Tibial artery (tissue), 4 donors: Measurements from ENCODE around the gene CAMKK2.

Experiments used
- DNase-seq, 2 donors: peaks; one replicate each; pipeline ENCODE4 v3.0.0-alpha.2; 2019
- H3K27ac ChIP-seq, 2 donors: fragments of 200-600 bp; sonication (generic) in 1 of 2; 1 replicate in 1 of 2; 2 replicates in 1 of 2; pipeline ENCODE4 v1.5.1; 2018 to 2019; ENCODE audit warnings: mild to moderate bottlenecking in 1 of 2
- H3K27me3 ChIP-seq, 2 donors: fragments of 200-600 bp; sonication (generic) in 1 of 2; one replicate each; pipeline versions ENCODE4 v1.5.1 to v1.6.0; 2016 to 2019
- H3K36me3 ChIP-seq, 3 donors: fragments of 200-600 bp; sonication (generic) in 2 of 3; one replicate each; pipeline ENCODE4 v1.5.1; 2016 to 2019; ENCODE audit warnings: mild to moderate bottlenecking in 2 of 3
- H3K4me1 ChIP-seq, 4 donors: fragments of 200-600 bp; sonication (generic) in 2 of 4; 1 replicate in 3 of 4; 2 replicates in 1 of 4; pipeline ENCODE4 v1.5.1; 2016 to 2019
- H3K4me3 ChIP-seq, 2 donors: fragments of 200-600 bp; sonication (generic) in 1 of 2; 1 replicate in 1 of 2; 2 replicates in 1 of 2; pipeline ENCODE4 v1.5.1; 2018 to 2019; ENCODE audit warnings: mild to moderate bottlenecking in 2 of 2
- H3K9me3 ChIP-seq, 3 donors: fragments of 200-600 bp; sonication (generic) in 1 of 3; one replicate each; pipeline ENCODE4 v1.5.1; 2016 to 2019
- intact Hi-C: fragments of 100-400 bp; cut with DNase I; formaldehyde crosslinking; loops from one replicate; pipeline ENCODE4 v1.15.0; 2023; ENCODE audit warnings: low total_unique reads
- TF ChIP-seq, protein P1 (sequence below), 2 experiments: fragments of 200-600 bp in 1 of 2; fragments of 450-650 bp in 1 of 2; IDR thresholded peaks; one replicate each; pipeline ENCODE4 v1.5.1; 2017 to 2019; ENCODE audit warnings: antibody characterized with exemption in 2 of 2, mild to moderate bottlenecking in 1 of 2, moderate library complexity in 1 of 2

Gene CAMKK2

DNA sequence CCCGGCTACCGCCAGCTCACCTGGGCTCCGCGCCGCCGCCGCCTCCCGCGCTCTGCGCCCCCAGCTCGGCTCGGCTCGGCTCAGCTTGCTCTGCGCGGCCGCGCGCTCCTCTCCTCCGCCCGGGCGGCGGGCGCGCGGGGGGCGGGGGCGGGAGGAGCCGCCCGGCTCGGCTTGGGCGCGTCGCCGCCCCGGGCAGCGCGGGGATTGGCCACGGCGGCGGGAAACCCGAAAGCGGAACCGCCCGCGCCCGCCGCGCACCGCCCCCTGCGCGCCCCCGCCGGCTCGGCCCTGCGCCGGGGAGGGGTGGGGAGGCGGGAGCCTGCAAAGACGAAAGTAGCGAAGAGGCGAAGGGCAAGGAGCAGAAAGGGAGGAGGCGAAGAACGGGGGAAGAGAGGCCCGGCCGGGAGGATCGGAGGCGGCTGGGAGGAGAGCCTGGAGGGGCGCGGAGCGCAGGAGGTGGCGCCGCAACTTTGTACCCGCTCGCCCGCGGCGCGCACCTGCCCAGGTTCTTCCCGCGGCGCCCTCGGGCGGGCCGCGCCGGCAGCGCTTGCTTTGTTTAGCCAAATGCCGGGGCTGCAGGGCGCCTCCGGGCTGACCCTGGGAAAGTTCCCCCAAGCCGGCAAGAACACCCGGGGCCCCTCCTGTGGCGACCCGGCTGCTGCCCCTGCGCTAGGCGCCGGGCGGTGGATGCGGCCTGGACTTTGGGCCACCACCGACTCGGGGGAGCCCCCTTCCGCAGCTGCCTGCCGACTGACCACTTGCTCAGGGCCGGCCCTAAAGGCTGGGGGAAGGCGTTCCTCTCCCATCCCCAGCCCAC is at the start of gene CAMKK2:
Gene CAMKK2, minus strand, starts transcription at position 92 of the 817 bp plus-strand sequence. CDS start 22,183 bp downstream, outside the sequence.
- intact Hi-C loops: no loop called here
- peak within 1 kb of the TSS; percentile 79 to 82 for H3K27ac ChIP-seq
- TF ChIP-seq, protein P1, sequence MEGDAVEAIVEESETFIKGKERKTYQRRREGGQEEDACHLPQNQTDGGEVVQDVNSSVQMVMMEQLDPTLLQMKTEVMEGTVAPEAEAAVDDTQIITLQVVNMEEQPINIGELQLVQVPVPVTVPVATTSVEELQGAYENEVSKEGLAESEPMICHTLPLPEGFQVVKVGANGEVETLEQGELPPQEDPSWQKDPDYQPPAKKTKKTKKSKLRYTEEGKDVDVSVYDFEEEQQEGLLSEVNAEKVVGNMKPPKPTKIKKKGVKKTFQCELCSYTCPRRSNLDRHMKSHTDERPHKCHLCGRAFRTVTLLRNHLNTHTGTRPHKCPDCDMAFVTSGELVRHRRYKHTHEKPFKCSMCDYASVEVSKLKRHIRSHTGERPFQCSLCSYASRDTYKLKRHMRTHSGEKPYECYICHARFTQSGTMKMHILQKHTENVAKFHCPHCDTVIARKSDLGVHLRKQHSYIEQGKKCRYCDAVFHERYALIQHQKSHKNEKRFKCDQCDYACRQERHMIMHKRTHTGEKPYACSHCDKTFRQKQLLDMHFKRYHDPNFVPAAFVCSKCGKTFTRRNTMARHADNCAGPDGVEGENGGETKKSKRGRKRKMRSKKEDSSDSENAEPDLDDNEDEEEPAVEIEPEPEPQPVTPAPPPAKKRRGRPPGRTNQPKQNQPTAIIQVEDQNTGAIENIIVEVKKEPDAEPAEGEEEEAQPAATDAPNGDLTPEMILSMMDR (IDR thresholded peaks at IDR 0.05): no peak
- no peaks in the 10 kb centered on the region for H3K27me3 ChIP-seq
- peak; percentile 76 to 89 for DNase-seq
- H3K9me3 ChIP-seq: no peaks in the 10 kb centered on the region
- H3K4me1 ChIP-seq: peaks cover 0 to 26% (median 16%) of the 10 kb centered on the region in 4 donors
- H3K4me3 ChIP-seq: peak within 1 kb of the TSS; percentile 87 to 96
- peaks cover 0 to 7% (median 0%) of the 10 kb centered on the region in 3 donors for H3K36me3 ChIP-seq

DNA sequence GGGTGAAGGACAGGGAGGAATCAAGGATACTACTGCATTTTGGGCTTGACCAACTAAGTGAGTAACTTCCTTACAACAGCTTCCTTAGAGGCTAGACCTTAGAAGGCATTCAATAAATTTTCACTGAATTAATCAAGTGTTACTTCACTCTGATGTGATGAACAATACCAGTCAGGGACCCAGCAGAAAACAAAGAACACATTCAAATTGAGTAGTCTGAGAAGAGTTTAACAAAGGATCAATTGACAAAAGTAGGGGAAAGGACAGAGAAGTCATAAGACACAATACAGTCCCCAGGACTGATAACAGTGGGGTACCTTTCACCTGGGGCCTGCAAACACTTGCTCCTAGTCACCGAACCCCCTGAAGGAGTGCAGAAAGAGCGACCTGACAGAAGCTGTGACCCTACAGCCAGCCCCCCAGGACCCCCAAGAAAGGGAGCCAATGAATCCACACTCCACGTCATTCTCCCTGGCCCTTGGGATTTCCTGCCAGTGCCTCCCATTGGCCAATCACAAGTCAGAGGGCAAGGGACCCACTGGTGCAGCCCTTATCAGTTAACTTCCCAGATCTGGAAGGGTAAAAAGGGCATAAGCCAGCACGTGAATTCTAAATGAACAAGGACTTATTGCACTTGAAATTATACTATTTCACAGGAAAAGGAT is 48.8 kb upstream of the CAMKK2 start:
- Histone ChIP-seq H3K27ac (no peak overlapping the region), H3K36me3 (peaks cover 61 to 71% (median 65%) of the 10 kb centered on the region in 3 donors), H3K4me3 (no peak overlapping the region), H3K4me1 (peaks cover 0 to 7% (median 0%) of the 10 kb centered on the region in 4 donors), H3K27me3 (no peaks in the 10 kb centered on the region), H3K9me3 (no peaks in the 10 kb centered on the region)
- intact Hi-C loops: no loop called here
- TF ChIP-seq, protein P1 (IDR thresholded peaks at IDR 0.05): no peak
- no peak for DNase-seq

DNA sequence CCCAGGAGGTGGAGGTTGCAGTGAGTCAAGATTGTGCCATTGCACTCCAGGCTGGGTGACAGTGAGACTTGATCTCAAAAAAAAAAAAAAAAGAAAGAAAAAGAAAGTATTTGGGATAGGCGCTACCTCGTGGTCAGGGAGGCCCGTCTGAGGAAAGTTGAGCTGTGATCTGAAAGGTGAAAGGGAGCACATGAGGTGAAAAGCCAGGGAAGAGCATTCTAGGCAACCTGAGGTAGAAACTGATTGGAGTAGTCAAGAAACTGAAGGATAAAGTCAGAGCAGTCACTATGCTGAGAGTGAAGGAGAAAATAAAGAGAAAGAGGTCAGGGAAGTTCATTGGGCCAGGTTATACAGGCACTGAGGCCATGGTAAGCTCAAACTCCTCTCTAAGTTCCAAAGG is 48.0 kb upstream of the CAMKK2 start:
- Histone ChIP-seq H3K4me3 (no peak overlapping the region), H3K36me3 (peaks cover 63 to 78% (median 65%) of the 10 kb centered on the region in 3 donors), H3K27me3 (no peaks in the 10 kb centered on the region), H3K27ac (no peak overlapping the region), H3K9me3 (no peaks in the 10 kb centered on the region), H3K4me1 (no peaks in the 10 kb centered on the region)
- no peak for DNase-seq
- intact Hi-C loops: no loop called here
- TF ChIP-seq, protein P1 (IDR thresholded peaks at IDR 0.05): no peak

DNA sequence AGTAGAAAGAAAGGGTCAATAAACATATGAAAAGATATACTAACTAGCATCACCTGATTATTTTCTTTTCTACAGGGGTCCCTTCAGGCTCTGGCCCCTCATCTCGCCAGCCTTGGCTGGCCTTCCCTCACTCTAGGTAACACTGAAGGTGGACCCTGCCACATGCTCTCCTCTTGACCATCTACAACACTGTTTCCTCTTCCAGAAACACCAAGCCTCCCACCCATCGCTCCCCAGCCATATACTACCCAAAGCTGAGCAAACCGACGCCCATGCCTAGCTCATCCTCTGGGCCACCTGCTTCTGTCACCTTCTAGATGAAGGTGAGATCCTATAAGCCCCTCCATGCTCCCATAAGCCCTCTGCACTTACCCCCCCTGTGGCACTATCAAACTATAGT is 40.9 kb upstream of the CAMKK2 start:
- H3K36me3 ChIP-seq: peaks cover 48 to 79% (median 79%) of the 10 kb centered on the region in 3 donors
- DNase-seq: no peak
- TF ChIP-seq, protein P1 (IDR thresholded peaks at IDR 0.05): no peak
- H3K27ac ChIP-seq: no peak overlapping the region
- H3K4me3 ChIP-seq: no peak overlapping the region
- no peaks in the 10 kb centered on the region for H3K27me3 ChIP-seq
- H3K9me3 ChIP-seq: no peaks in the 10 kb centered on the region
- intact Hi-C loops: loop anchor here (5.0 kb wide), 1 partner anchor 105 kb away; no protein-coding TSS in a partner anchor
- H3K4me1 ChIP-seq: no peaks in the 10 kb centered on the region

DNA sequence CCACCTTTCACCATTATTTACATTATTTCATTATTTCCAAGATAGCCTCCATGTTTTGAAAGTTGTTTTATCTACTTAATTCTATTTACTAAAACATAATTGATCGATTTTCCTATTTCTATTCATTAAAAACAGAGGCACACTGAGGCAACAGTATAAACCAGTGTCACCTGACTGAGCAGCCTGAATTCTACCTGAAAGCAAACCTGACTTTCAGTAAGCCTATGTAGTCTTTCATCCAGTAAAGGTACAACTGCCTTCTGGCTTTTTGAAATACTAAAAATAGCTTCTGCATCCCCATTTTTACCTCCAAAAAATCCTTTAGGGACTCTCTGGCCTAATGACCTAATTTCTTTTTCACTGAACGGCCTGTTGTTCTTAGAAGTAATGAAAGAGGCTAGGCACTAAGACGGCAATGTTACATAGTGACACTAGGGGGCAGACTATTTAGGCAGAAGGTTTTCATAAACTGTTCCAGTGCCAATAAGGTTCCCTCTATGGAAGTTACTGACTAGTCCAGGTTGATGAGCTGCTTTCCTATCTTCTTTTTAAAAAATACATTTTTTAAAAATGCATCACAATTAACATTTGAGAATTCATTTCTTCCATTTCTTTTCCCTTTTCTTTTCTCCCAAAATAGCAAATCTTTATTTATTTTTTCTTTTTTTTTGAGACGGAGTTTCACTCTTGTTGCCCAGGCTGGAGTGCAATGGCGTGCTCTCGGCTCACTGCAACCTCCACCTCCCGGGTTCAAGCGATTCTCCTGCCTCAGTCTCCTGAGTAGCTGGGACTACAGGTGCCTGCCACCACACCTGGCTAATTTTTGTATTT is 38.2 kb upstream of the CAMKK2 start:
- H3K27ac ChIP-seq: no peak overlapping the region
- TF ChIP-seq, protein P1 (IDR thresholded peaks at IDR 0.05): peak; percentile 81 to 84
- H3K4me1 ChIP-seq: no peaks in the 10 kb centered on the region
- no peak overlapping the region for H3K4me3 ChIP-seq
- H3K27me3 ChIP-seq: no peaks in the 10 kb centered on the region
- H3K9me3 ChIP-seq: no peaks in the 10 kb centered on the region
- intact Hi-C loops: loop anchor here (5.0 kb wide), 1 partner anchor 108 kb away; no protein-coding TSS in a partner anchor
- no peak for DNase-seq
- H3K36me3 ChIP-seq: peaks cover 48 to 82% (median 80%) of the 10 kb centered on the region in 3 donors
